Activated CD4-positive, alpha-beta T cell treated with anti-CD3 and anti-CD28 coated beads, Interleukin-2, Interleukin-4, amounts not matched to agents 100 ng/mL and 50 ng/mL, durations not matched to agents 16 hours and 8 hours (primary cell): ENCODE data around the gene IL21R.

Experiments
- DNase-seq: peaks from one replicate; pipeline ENCODE4 v3.0.0-alpha.2; 2020; ENCODE audit warnings: low spot score

IL21R gene

DNA sequence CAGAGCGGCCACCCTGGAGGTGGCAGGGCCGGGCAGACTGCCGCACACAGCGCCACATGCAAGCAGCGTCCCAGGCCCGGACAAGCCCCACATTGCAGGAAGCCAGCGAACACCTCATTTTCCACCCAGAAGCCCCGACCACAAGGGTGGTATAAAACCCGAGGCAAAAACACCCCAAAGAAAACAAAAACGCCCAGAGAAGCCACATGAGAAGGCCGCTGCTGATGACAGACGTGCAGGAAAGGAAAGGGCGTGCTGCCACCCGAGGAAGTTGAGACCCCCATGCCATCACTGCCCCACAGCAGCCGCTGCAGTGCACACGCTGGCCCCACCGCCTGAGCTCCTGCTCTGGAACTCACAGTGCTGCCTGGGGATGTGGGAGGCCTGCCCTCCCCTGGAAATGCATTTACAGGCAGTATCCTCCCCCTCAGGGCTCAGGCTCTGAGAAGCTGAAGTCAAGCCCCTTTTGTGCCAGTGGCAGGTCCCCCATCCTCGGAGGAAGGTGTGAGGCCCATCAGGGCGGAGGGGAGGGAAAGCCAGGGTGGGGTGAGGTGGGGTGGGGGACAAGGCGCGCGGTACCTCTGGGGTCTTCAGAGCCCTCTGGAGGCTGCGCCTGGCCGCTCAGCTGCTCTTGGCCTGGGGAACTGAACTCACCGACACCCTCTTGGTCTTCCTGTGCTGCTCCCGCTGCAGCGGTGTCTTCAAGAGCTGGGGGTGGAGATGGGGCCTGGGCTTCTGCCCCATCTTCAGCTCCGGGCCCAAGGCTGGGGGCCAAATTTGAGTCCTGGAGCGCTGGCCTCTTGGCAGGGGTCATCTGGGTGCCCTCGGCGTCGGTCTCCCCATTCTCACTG is 62.0 kb downstream of the IL21R start:
- DNase-seq: no peak

GRCh38 chr16:27464626-27465482 is 62.9 kb downstream of the IL21R start:
- DNase-seq: no peak

DNA sequence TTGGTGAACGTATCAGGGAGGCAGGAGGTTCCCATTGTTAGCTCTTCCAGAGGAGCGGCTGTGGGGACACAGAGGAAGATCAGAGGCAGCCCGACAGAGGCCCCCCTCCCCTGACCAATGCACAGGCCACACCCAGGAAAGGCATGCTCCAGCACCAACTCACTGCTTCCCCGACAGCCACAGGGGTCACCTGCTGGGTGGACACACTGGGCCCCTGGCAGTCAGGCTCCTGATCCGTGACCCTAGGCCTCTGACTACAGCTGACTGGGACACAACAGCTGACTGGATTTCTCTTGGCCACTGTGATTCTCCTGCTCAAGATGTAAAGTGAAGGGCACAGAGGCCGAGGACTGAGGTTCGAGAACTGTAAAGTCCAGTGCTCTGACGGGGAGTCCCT is 63.5 kb downstream of the IL21R start:
- no peak for DNase-seq

DNA sequence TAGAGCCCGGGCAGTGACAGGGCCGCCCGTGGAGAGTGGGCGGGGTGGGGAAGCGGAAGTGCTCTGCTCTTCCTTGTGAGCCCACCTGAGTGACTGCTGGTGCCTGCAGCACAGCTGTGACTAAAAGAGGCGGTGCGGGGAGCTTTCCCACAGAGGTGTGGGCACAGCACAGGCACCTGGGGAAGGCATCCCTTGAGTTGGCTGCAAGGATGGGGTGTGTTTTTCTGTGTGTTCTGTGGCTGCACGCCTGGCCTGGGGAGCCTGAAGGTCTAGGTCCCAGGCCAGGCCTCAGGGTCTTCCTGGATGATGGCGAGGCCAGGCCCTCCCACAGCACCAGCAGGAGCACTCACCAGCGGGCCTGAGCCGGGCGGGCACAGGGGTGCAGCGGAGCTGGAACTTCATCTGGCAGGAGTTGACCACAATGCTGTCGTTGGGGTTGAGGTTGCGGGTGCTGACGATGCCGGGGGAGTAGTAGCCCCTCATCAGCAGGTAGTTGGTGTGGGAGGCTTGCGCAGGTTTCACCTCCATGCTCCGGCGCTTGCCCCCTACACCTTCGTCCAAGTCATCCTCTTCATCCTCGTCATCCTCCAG is 67.1 kb downstream of the IL21R start:
- DNase-seq: no peak

- no peak for DNase-seq
Observed at GRCh38 chr16:27470567-27471431, 68.8 kb downstream of the IL21R start.

GRCh38 chr16:27471661-27472060 is 69.7 kb downstream of the IL21R start:
- DNase-seq: no peak

- DNase-seq: no peak
Observed at GRCh38 chr16:27472091-27473020, 70.4 kb downstream of the IL21R start.

GRCh38 chr16:27473101-27473900 is 71.3 kb downstream of the IL21R start:
- DNase-seq: no peak

DNA sequence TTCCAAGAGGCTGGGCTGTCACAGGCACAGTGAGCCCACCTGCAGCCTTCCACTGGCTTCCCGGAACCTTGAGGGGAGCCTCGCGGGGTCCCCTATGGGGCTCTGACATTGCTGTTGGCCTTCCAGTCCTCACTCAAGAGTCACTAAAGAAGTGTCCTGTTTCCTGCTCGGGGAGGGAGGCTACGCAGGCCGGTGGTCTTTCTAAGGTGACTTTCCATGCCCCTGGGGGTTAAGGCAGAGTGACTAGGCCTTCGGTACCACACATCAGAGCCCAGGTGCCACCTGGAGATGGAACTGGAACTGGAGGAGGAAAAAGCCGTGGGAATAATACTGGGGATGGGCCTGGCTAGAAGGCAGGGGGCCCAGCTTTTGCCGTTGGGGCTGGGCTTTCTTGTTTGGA is 72.1 kb downstream of the IL21R start:
- no peak for DNase-seq

DNA sequence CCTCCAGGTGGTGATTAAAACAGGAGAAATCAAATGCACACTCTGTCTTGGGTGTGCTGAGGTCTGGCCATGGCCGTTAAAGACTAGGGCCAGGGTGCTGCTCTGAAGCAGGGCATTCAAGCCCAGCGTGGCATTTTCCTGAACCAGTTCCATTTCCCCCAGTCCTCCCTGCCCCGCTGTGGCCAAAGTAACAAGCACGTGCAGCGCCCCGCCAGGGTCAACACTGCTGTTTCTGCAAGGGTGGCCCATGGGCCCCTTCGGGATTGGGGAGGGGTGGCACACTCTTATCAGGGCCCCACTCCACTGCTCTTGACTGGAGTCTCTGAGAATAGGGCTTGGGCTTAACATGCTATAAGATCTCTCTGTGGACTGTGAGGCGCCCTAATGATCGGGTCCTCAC is 72.9 kb downstream of the IL21R start:
- no peak for DNase-seq

DNA sequence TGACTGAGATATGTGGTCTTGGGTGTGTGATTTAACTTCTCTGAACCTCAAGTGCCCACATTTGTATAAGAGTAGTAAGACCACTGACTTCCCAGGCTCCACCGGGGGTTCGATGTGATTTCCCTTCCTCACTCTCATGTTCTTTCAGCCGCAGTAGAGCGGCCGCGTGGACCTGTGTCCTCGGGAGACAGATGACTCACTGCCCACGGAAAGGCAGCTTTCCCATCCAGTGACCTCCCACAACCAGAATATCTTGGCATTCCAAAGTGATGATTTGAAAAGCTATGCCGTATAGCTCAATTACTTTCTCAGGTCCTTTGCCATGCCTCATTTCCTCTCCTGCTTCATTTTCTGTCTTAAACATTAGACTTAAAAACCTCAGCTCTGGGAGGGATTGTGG is 73.6 kb downstream of the IL21R start:
- DNase-seq: no peak

DNA sequence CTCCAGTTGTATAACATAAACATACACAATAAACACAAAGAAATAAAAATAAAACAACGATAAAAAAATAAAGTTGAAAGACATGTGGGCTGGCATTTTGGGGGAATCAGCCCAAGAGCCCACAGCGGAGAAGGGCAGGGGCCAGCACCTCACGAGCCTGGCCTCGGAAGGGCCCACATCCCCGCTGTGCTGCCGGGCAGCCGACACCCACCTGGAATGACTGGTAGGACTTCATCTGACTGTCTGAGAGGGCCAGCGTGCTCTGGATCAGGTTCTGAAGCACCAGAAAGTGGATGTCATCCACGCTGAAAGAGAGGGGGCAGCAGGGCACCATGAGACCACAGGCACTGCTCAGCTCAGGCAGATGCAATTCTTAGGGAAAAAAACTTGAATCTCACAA is 74.3 kb downstream of the IL21R start:
- DNase-seq: no peak

DNA sequence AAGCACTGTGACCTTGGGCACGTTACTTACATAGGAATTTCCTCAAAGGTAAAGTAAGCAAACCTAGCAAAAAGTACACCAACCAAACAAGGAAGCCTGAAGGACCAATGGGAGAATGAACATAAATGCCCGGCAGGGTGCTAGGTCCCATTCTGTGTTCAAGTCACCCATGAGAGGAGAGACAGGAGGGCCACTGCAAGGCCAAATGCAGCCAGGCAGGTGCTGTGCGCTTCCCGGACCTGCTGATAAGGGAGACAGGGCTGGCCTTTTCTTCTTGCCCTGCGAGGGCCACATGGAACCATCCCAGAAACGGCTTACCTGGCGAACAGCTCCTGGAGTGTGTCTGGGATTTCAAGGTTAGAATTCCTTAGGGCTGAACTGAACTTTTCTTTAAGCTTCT is 78.8 kb downstream of the IL21R start:
- no peak for DNase-seq

DNA sequence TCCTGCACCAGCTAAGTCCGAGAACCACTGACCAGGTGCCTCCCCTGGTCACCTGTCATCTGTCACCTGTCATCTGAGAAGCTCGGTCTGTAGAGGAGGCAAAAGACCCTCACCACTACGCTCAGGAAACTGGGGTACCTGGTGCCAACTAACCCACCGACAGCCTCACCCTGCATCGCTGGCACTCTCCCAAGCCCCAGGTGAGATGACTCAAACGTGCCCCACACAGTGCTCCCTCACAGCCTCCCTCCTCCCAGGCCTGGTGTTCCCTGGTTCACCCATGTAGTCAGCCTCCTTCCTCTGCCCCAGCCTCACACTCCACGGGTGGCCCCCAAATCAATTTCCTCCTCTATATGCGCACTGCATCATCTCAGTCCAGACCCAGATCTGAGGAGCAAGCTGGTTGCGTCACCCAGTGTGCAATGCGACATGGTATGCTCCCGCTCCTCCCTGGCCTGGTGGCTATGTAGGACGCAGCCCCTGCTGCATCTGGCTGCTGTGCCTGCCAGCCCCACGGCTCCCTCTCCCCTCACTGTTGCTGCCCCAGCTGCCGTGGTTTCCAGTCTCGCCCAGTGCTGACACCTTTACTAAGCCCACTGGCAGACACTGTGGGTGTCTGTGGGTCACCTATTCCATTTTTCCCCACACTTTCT is 79.4 kb downstream of the IL21R start:
- no peak for DNase-seq

DNA sequence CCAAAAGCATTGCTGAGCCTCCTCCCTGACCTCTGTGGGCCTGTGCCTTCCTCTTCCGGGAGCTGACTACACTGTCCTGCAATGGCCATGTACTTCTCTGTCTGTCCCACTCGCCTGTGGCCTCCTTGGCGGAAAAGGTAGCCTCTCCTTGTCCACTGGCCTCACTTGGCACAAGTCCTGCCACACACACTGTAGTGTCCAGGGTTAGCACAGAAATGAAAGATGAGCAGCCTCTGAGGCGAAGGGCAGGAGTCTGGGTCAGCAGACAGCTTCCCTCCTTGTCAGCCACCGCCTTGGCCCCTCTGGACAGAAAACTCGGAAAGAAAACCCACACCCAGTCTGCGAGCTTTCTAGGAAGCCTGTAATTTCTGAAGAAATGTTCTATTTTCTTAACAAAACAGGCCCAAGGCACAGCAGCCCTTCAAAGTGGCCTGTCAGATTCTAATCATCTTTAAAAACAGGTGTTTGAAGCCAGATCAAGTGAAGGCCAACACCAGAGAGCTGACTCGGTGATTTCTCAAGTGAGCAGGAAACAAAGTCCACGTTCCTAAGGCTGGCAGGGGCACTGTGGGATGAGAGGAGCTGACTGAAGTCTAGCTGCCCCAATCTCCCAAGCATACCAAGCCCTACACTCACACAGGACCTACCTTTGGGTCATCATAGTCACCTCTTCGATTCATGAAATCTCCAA is 80.6 kb downstream of the IL21R start:
- DNase-seq: no peak

- no peak for DNase-seq
Observed at GRCh38 chr16:27483088-27483437, 81.1 kb downstream of the IL21R start.

- DNase-seq: no peak
Observed at GRCh38 chr16:27483624-27484023, 81.7 kb downstream of the IL21R start.

- no peak for DNase-seq
Observed at GRCh38 chr16:27485126-27485525, 83.2 kb downstream of the IL21R start.

- DNase-seq: no peak
Observed at GRCh38 chr16:27485811-27486210, 83.8 kb downstream of the IL21R start.
